ENCODE measurements around the gene RAB7A.

GRCh38 chr3:128787256-128788253 lies 61.6 kb downstream of the RAB7A start:
- TF ChIP-seq EZH2 (IDR thresholded peaks at IDR 0.05; ENCODE audit: insufficient read depth, poor library complexity, severe bottlenecking) (no peak), EZH2phosphoT487 (IDR thresholded peaks at IDR 0.05; ENCODE audit: insufficient read depth, low read depth) (no peak)
